HG02970 (cell line): ENCODE data around the gene BTBD8.

Source experiments
- ATAC-seq: cut with Tn5 transposase; IDR thresholded peaks from one replicate; pipeline ENCODE4 v1.9.1; 2021; ENCODE audit warnings: mild to moderate bottlenecking, moderate library complexity, moderate number of reproducible peaks; ENCODE audit not compliant: unreplicated experiment, low FRiP score

Gene BTBD8

DNA sequence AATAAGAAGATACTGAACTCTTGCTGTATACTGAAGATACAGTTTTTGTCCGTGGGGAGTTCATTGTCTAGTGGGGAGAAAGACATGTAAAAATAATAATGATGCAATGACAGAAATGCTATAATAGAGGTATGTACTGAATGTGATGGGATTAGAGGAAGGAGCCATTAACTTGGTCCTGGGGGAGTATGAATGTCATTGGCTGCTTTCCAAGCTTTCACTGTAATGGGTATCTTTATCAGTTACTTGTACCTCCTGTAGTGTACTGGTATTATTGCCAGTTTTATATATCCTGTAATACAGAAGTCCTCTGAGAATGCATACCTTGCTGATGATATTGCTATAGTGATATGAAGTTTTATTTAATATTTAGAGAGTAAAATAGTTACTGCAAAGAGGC lies 7.4 kb downstream of the BTBD8 start:
- no peak for ATAC-seq

DNA sequence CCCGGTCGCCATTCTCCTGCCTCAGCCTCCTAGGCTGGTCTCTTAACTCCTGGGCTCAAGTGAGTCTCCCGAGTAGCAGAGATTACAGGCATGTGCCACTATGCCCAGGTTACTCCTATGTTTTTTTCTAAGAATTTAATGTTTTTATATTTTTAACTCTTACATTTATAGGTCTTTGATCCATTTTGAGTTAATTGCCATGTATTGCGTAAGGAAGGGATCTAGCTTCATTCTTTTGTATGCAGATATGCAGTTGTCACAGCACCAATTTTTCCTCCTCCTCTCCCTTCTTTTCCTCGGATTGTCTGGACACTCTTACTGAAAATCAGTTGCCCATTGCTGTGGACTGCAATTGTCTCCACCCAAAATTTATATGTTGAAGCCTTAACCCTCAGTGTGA lies 11.5 kb downstream of the BTBD8 start:
- no peak for ATAC-seq

DNA sequence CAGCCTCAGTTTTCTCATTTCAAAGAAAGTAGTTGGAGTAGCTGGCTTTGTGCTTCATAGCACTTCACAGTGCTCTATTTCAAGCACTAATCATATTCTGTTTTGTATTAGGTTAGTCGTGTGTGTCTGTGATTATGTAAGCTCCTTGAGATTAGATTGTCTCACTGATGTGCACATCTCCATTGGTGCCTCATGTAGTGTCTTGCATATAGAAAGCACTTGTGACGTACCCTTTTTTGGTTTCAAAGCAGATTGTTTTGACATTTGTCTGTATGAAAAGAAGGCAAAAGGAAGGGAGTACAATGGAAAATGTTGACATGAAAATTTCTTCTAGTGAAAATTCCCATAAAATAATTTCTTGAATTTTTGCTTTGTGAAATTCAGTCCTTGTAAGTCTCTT lies 13.9 kb downstream of the BTBD8 start:
- ATAC-seq, result no peak

DNA sequence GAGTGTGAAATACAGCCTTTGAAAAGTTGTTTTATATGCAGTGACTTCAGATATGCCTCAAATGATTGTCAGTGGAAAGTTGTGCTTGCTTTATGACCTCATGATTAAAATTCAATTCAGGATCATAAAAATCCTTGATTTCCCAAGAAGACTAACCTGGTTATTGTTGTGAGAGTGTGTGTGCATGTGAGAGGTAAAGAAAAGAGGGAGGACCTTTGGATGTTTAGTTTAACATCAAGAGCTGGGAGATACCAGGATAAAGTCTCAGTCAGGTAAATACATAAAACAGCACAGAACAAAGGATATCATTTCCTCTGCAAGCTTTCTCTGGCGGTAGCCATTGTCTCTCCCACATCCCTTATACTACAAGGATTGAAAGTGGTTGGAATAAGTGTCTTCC lies 14.4 kb downstream of the BTBD8 start:
- ATAC-seq, result no peak

DNA sequence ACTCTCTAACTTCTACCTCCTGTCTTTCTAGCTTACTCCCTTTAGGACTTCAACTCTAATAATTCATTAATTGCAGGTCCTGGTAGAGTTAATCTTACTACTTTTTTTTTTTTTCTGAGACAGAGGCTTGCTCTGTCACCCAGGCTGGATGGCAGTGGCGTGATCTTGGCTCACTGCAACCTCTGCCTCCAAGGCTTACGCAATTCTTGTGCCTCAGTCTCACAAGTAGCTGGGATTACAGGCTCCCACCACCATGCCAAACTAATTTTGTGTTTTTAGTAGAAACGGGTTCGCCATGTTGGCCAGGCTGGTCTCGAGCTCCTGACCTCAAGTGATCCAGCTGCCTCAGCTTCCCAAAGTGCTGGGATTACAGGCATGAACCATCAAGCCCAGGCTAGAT lies 15.7 kb downstream of the BTBD8 start:
- ATAC-seq, result no peak

DNA sequence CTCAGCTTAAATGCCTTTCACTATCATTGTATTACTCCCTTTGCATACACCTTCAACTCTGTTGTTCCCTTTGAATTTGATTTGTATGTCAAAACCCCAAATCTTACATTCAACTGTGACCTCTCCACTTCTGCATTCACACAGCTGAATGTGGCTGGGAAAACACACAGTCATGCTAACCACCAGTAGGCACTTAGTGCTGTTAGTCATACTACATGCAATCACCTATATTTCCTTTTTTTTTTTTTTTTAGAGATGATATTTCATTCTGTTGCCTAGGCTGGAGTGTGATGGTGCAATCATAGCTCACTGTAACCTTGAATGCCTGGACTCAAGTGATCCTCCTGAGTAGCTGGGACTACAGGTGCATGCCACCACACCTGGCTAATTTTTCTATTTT lies 16.2 kb downstream of the BTBD8 start:
- no peak for ATAC-seq

DNA sequence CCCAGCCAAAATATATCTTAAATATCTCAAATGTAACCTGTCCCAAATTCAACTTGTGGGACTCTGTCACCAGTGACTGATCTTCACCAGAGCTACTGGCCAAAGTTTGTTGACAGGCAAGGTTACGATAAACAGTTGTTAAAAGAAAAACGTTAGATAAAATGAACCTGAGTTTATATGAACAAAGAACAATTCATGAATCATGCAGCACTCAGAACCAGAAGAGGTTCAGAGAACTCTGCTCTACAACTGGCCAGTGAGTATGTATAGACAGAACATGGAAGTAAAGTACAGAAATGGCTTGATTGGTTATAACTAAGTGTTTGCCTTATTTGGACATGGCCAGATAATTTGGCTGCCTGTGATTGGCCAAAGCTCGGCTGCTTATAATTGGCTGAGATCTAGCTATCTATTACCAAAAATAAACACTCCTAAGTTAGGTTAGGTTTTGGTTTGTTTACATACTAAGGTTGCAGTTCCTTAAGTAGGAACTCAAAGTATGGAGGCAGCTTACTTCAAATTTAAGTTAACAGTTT lies 25.5 kb downstream of the BTBD8 start:
- ATAC-seq, result no peak

DNA sequence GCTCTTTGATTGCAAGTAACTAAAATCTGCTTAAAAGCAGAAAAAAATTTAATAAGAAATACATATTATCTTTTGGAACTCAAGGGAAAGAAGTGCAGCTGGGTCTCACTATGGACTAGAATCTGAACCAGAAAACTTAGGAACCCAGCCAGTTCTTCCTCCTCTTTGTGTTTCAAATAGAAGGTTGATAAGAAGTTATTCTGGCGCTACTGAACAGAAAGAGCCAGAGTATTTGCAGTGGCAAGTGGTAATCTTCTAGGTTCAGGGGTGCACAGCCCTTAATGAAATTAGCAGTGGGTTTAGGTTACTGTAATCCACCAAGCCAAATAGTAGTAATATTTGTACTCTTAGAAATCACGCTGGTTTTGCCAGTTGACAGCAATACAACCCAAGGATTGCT lies 28.5 kb downstream of the BTBD8 start:
- ATAC-seq, result no peak

DNA sequence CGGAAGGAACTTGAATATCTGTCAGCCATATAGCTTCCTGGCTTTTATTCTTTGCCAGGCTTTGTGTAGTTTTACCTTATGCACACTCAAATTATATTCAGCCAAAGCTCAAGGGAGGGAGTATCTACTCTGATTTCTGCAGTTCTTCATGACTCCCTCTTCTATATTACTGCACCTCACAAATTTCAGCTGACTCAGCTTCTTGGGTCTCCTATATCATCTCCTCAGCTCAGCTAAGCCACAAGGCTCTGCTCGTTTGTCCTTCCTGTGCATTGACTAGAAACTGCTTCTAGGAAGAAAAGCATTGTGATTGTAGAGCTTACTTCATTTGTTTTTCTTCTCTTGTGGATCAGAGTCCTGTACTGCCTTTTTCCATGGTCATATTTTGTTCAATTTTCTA lies 37.4 kb downstream of the BTBD8 start:
- no peak for ATAC-seq

DNA sequence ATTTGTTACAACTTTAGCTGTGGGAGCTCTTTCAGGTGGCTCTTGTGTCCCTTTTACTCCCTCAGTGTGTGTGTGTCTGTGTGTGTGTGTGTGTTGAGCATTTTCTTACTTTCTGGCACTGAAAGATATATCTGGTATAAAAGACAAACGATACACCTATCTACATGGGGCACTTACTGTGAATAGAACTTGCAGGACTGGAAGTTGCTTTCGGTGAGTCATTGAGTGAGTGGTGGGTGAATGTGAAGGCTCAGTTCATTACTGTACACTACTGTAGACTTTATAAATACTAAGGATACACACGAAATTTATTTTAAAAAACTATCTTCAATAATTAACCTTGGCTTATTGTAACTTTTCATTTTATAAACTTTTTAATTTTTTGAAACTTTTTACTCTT lies 38.7 kb downstream of the BTBD8 start:
- no peak for ATAC-seq

DNA sequence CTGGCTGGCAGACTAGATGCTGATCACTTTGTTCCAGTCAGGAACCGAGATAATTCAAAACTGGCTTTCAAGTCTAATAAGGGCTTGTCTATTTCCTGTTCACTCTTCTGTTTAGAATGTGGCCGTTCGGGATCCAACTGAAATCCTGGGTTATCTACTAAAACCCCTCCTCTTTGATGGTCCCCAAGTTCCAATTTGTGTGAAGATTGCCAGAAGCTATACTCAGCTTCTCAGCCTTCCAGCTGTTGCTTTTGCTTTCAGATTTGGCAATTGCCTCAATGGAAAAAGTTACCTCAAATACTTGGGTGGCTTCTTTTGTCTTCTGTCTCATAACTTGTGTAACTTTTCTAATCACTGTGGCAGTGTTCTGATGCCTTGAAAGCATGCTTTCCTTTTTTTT lies 43.7 kb downstream of the BTBD8 start:
- no peak for ATAC-seq

DNA sequence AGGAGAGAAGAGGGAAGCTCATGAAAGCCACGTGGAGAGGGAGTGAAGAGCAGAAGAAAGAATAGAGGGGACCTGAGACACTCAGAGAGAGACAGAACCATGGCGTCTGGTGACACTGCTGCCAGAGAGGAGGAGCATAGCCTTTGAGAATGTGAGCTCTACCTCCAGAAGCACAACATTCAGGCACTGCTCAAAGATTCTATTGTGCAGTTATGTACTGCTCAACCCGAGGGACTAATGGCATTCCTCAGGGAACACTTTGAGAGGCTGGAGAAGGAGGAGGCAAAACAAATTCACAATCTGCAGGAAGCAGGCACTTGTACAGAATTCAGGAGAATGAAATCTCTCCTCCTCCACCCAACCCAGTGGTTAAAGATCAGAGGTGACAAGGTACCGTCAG lies 45.1 kb downstream of the BTBD8 start:
- no peak for ATAC-seq

DNA sequence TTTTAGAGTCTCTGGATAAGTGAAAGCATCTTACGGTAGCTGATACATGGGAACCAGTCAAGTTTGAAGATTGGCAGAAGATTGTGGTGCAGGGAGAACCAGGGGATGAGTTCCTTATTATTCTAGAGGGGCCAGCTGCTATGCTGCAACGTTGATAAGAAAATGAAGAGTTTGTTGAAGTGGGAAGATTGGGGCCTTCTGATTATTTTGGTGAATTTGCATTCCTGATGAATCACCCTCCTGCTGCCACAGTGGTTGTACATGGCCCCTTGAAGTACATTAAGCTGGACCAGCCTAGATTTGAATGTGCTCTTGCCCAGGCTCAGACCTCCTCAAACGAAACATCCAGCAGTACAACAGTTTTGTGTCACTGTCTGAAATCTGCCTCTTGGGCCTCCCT lies 45.9 kb downstream of the BTBD8 start:
- ATAC-seq, result no peak

DNA sequence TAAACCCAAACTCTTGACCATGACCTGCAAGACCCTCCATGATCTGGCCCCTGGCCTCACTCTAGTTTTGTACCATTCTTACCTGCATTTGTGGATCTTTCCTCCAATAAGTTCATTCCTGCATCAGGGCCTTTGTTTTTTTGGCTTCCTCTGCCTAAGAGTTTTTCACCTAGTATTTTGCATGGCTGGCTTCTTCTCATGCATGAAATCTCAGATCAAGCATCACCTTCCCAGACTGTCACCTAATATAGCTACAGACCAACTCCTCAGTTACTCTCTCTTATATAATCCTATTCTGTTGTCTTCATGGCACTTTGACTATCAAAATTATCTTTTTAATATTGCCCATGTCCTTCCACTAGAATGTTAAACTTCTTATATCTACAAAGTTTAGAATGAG lies 54.2 kb downstream of the BTBD8 start:
- no peak for ATAC-seq

DNA sequence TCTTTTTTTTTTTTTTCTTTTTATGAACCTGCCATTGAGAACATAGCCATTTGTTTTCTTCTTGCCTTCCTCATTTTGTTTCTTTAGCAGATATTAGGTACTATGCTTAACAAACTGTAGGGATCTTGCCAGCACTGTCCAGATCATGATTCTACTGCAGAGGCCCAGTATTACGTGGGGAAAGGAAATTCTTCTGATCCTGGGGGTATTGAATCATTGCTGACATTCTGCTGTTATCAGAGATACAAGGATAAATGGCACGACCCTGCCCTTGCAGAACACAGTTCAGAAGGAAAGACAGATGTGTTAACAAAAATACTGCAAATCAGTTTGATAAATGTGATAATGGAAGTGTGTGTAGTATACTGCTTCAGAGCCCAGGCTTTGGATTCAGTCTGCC lies 56.2 kb downstream of the BTBD8 start:
- ATAC-seq, result no peak

DNA sequence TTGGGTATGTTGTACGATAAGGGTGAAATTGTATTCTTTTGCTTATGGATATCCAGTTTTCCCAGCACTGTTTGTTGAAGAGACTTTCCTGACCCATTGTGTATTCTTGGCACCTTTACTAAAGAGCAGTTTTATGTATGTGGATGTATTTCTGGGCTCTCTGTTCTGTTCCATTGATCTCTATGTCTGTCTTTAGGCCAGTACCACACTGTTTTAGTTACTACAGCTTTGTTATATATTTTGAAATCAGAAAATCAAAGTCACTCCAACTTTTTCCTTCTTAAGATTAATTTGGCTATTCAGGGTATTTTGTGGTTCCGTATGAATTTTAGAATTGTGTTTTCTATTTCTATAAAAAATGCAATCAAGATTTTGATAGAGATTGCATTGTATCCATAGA lies 74.8 kb downstream of the BTBD8 start:
- ATAC-seq, result no peak

DNA sequence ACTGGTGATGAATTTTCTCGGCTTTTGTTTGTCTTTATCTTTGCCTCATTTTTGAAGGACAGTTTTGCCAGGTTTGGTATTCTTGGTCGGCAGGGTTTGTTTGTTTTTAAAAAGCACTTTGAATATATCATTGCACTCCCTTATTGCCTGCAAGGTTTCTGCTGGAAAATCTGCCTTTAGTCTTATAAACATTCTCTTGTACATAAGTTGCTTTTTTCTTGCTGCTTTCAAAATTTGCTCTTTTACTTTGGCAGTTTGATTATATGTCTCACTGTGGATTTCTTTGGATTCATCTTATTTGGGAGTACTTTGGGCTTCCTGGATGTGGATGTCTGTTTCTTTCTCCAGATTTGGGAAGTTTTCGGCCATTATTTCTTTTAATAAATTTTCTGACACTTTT lies 79.4 kb downstream of the BTBD8 start:
- ATAC-seq, result no peak

DNA sequence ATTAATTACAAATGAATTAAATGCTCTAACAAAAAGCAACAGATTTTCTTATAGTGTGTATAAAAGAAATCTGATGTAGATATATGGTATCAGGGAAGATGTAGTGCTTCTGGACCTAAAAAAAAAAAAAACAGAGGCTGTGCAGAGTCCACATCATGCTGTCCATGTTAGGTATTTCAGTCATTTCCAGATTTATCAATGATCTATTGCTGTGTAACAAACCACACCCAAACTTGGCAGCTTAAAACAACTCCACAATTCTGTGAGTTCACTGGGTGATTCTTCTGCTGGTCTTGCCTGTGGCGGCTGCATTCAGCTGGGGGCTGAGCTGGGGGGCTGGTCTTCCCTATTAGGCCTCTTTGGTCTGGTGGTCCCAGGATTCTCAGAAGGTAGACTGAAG lies 85.2 kb downstream of the BTBD8 start:
- ATAC-seq, result no peak

DNA sequence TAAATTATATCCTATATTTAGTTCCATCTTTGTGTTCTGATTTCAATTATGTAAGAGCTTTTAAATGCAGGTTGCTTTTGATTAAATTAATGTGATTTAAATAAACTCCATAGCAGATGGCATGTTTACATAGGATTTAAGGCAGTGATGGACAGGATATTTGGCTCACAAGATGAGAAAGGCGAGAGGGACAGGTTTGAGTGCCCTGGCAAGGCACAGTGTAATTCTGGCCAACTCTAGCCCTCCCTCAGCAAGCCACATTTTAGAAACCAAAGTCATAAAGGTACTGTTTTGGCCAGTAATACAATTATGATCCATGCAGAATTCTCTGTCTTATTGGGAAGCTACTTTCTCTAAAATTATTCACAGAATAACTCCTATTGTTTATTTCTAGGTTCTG lies 87.0 kb downstream of the BTBD8 start:
- no peak for ATAC-seq

DNA sequence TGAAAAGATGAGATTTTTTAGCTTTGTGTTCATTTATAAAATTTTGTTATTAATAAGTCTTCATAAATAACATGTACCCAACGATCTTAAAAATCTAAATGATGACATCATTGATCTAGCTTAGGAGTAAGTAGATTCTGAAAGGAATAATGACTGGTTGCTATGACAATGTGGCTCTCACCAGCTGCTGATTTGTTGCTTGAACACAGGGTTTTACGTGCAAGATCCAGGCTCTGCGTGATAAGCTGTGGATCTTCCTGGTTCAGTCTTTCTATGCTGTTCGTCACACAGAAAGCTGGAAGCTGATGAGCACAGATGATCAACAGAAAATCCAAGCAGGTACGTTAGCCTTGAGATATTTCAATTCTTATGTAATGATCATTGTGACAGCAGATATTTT lies 88.5 kb downstream of the BTBD8 start:
- ATAC-seq, result no peak

DNA sequence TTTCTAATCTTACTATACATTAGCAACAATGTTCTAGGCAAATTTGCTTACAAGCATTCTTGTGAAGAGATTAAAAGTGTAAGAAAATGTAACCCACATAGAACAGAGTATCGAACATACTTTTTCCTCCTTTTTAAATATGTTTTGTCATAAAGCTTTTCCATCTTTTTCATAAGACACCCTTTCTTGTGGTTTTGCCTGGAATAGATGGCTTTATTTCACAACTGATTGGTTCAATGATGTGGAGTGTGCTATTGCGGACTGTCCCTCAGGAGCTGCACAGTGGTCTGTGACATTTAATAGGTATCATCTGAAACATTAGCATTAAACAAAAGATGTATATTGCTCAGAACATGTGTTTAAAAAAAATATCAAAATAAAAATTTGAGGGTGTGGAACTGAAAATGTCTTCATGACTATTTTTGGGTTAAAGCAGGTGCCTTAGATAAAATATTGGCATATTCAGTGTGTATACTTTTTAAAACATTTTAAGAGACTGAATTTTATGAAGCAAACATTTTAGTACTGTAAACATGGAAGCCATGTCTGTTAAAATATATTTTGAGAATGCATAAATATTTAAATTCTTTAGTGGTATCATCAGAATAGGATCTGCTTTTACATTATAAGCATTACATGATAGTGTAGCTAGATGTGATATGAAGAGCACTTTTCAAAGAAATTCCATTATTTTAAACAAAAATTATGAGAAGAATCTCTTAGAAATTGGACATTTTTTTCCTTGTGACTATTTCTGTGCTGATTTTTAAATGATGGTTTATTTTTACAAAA lies 89.3 kb downstream of the BTBD8 start:
- ATAC-seq, result no peak

DNA sequence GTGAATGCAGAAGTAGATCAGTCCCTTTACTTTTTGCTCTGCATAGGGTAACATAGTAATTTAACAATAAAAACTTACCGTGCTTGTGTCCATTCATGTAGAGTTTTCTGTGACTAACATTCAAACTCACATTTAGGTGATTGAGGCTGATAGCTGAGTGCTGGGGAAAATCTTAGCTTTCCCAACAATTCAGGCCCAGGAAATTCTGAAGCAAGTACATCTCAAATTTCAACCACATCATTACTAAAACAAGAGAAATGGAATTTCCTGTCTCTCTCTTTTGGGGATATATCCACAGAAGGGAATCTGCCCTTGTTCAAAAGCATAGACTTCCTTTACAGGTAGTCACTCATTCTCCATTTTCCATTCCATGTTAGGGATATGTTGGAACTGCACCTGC lies 104.5 kb downstream of the BTBD8 start:
- ATAC-seq, result no peak

DNA sequence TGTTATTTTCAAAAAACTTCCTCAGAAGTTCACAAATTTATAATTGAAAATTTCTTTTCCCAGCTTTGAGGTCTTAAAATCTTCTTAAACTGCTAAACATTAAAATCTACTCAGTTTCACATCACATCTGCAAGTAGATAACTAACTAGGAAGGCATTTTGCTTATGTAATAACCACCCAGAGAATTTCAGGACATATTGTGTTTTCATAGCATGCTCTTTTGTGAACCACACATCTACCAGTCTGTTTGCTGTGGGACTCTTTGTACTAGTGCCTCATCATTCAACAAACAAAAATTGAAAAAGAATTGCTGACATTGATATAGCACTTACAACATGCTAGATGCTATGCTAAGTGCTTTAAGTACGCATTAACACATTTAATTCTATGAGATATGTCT lies 105.9 kb downstream of the BTBD8 start:
- ATAC-seq, result no peak
